Caco-2 (cell line): Measurements from ENCODE around the gene ADGRV1. TPM values are rescaled to one million over a fixed set of nuclear protein-coding genes. Genes with fewer than 3 reads are reported as not detected.

Experiments used
- BruUV-seq: library from RNA; stranded (reverse); fragments of 400-500 nt; replicated peaks from 2 replicates; lab custom pipeline; 2021; lab: Mats Ljungman, UMichigan
- CTCF ChIA-PET: fragments of 300-600 bp; sonication (Branson Sonifier 250); formaldehyde crosslinking; loops from one replicate; lab custom pipeline; 2022; ENCODE audit warnings: antibody characterized with exemption; lab: Charles Lee
- POLR2A ChIA-PET: fragments of 300-600 bp; sonication (Branson Sonifier 250); formaldehyde crosslinking; loops from one replicate; lab custom pipeline; 2022; ENCODE audit warnings: antibody characterized with exemption; lab: Charles Lee
- DNase-seq, 2 experiments: peaks; one replicate each; pipeline versions ENCODE4 v3.0.0 to v3.0.0-alpha.2; 2020 to 2022
- H3K27me3 ChIP-seq: replicated peaks from 2 replicates; pipeline ENCODE4 v1.6.0; 2011; ENCODE audit warnings: low read length; ENCODE audit not compliant: control insufficient read depth, insufficient read depth
- H3K36me3 ChIP-seq: 2 replicates; pipeline ENCODE4 v1.5.1; 2011; ENCODE audit warnings: low read length; ENCODE audit not compliant: control insufficient read depth, insufficient read depth
- H3K4me1 ChIP-seq: fragments of 250-450 bp; sonication (Bioruptor Pico); 2 replicates; pipeline ENCODE4 v1.5.1; 2020; ENCODE audit warnings: mild to moderate bottlenecking
- H3K4me3 ChIP-seq: 2 replicates; pipeline ENCODE4 v1.5.1; 2011; ENCODE audit warnings: low read depth, mild to moderate bottlenecking, control low read depth, low read length
- H3K9me3 ChIP-seq: fragments of 250-450 bp; sonication (Bioruptor Pico); 2 replicates; pipeline ENCODE4 v1.5.1; 2020; ENCODE audit warnings: mild to moderate bottlenecking, moderate library complexity
- H3K27ac Mint-ChIP-seq: one replicate; pipeline ENCODE4 v1.8.0; 2022; ENCODE audit warnings: mixed read lengths; ENCODE audit not compliant: unreplicated experiment
- H3K27me3 Mint-ChIP-seq: one replicate; pipeline ENCODE4 v1.8.0; 2022; ENCODE audit warnings: mixed read lengths; ENCODE audit not compliant: insufficient read depth, unreplicated experiment
- H3K36me3 Mint-ChIP-seq: one replicate; pipeline ENCODE4 v1.8.0; 2022; ENCODE audit warnings: mild to moderate bottlenecking, mixed read lengths; ENCODE audit not compliant: insufficient read depth, unreplicated experiment
- H3K4me1 Mint-ChIP-seq: one replicate; pipeline ENCODE4 v1.8.0; 2022; ENCODE audit warnings: low read depth, mixed read lengths; ENCODE audit not compliant: unreplicated experiment
- H3K4me3 Mint-ChIP-seq: one replicate; pipeline ENCODE4 v1.8.0; 2022; ENCODE audit warnings: mild to moderate bottlenecking, moderate library complexity, mixed read lengths; ENCODE audit not compliant: unreplicated experiment
- H3K9me3 Mint-ChIP-seq: one replicate; pipeline ENCODE4 v1.8.0; 2022; ENCODE audit warnings: mixed read lengths; ENCODE audit not compliant: unreplicated experiment
- intact Hi-C: fragments of 100-400 bp; cut with micrococcal nuclease; formaldehyde crosslinking; loops from one replicate; pipeline ENCODE4 v1.10.0; 2022; ENCODE audit not compliant: unreplicated experiment
- total RNA-seq: library from RNA; stranded (reverse); gene quantifications from 2 replicates; pipeline ENCODE4 v1.2.3, GENCODE V29; 2022
- TF ChIP-seq, protein P1 (sequence below), 2 experiments: fragments of 200-600 bp in 1 of 2; IDR thresholded peaks; 1 replicate in 1 of 2; 2 replicates in 1 of 2; pipeline versions ENCODE4 v1.5.1 to v1.8.0; 2011 to 2022; ENCODE audit warnings: antibody characterized with exemption in 1 of 2, control low read depth in 1 of 2, inconsistent platforms in 1 of 2, low read depth in 1 of 2, low read length in 1 of 2, mild to moderate bottlenecking in 1 of 2, moderate library complexity in 1 of 2; ENCODE audit not compliant: insufficient read depth in 1 of 2, severe bottlenecking in 1 of 2, unreplicated experiment in 1 of 2

Gene ADGRV1
- total RNA-seq, 1 experiment from 2014 or later = 23.2 TPM

DNA sequence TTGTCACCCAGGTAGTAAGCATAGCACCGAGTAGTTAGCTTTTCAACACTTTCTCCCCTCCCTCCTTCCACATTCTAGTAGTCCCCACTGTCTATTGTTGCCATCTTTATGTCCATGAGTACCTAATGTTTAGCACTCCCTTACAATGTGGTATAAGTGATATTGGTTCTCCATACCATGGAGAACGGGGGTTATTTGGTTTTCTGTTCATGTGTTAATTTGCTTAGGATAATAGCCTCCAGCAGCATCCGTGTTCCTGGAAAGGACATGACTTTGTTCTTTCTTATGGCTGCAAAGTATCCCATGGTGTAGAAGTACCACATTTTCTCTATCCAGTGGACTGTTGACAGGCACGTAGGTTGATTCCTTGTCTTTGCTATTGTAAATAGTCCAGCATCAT, 353.9 kb downstream of the ADGRV1 start:
- intact Hi-C loops = no loop called here
- ChIA-PET POLR2A (no interaction called here), CTCF (no interaction called here)

DNA sequence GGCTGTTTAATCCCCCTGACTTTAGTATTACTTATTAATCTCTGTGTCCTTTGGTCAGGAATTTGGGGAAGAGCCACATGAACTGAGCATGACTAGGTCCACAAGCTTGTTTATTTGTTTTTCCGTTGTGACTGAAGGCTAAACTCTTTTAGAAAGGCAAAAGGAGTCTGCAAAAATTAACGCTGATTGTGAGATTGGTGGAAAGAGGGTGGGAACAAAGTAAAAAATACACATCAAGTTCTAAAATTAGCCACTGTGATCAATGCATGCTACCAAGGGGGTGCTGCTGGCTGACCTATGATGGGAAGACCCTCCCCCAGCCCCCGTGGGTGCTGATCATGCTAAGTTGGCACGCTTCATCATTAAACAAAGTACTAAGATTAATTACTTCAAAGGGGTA, 356.8 kb downstream of the ADGRV1 start:
- H3K36me3 Mint-ChIP-seq = no peaks in the 10 kb centered on the region
- no peaks in the 10 kb centered on the region for H3K9me3 Mint-ChIP-seq
- no peak for DNase-seq
- CTCF ChIA-PET = no interaction called here
- POLR2A ChIA-PET = no interaction called here
- intact Hi-C loops = no loop called here
- H3K36me3 ChIP-seq = no peaks in the 10 kb centered on the region
- peaks cover 11% of the 10 kb centered on the region for H3K4me1 Mint-ChIP-seq
- no TSS peak for BruUV-seq
- no peak overlapping the region for H3K4me3 Mint-ChIP-seq
- H3K4me1 ChIP-seq = peaks cover 13% of the 10 kb centered on the region
- TF ChIP-seq, protein P1, sequence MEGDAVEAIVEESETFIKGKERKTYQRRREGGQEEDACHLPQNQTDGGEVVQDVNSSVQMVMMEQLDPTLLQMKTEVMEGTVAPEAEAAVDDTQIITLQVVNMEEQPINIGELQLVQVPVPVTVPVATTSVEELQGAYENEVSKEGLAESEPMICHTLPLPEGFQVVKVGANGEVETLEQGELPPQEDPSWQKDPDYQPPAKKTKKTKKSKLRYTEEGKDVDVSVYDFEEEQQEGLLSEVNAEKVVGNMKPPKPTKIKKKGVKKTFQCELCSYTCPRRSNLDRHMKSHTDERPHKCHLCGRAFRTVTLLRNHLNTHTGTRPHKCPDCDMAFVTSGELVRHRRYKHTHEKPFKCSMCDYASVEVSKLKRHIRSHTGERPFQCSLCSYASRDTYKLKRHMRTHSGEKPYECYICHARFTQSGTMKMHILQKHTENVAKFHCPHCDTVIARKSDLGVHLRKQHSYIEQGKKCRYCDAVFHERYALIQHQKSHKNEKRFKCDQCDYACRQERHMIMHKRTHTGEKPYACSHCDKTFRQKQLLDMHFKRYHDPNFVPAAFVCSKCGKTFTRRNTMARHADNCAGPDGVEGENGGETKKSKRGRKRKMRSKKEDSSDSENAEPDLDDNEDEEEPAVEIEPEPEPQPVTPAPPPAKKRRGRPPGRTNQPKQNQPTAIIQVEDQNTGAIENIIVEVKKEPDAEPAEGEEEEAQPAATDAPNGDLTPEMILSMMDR (IDR thresholded peaks at IDR 0.05; ENCODE audit: insufficient read depth in 1 of 2, low read depth in 1 of 2, low read length in 1 of 2, severe bottlenecking in 1 of 2, unreplicated experiment in 1 of 2) = no peak
- 0 out of 2 replicates have a peak, but pooled peaks cover 3% of the 10 kb centered on the region for H3K9me3 ChIP-seq
- H3K4me3 ChIP-seq = no peak overlapping the region
- no peak overlapping the region for H3K27ac Mint-ChIP-seq
- no peaks in the 10 kb centered on the region for H3K27me3 ChIP-seq
- H3K27me3 Mint-ChIP-seq = no peaks in the 10 kb centered on the region

More for the DNA sequence above, 353.9 kb downstream of the ADGRV1 start:
- no peak for DNase-seq
- no peak overlapping the region for H3K27ac Mint-ChIP-seq
- TF ChIP-seq, protein P1 (IDR thresholded peaks at IDR 0.05; ENCODE audit: insufficient read depth in 1 of 2, low read depth in 1 of 2, low read length in 1 of 2, severe bottlenecking in 1 of 2, unreplicated experiment in 1 of 2) = no peak
- no peaks in the 10 kb centered on the region for H3K27me3 Mint-ChIP-seq
- Histone ChIP-seq H3K4me1 (peaks cover 13% of the 10 kb centered on the region), H3K36me3 (no peaks in the 10 kb centered on the region), H3K9me3 (0 out of 2 replicates have a peak, but pooled peaks cover 3% of the 10 kb centered on the region), H3K27me3 (no peaks in the 10 kb centered on the region), H3K4me3 (no peak overlapping the region)
- H3K4me1 Mint-ChIP-seq = peaks cover 11% of the 10 kb centered on the region
- H3K9me3 Mint-ChIP-seq = no peaks in the 10 kb centered on the region
- BruUV-seq = no TSS peak
- H3K36me3 Mint-ChIP-seq = no peaks in the 10 kb centered on the region
- H3K4me3 Mint-ChIP-seq = no peak overlapping the region

DNA sequence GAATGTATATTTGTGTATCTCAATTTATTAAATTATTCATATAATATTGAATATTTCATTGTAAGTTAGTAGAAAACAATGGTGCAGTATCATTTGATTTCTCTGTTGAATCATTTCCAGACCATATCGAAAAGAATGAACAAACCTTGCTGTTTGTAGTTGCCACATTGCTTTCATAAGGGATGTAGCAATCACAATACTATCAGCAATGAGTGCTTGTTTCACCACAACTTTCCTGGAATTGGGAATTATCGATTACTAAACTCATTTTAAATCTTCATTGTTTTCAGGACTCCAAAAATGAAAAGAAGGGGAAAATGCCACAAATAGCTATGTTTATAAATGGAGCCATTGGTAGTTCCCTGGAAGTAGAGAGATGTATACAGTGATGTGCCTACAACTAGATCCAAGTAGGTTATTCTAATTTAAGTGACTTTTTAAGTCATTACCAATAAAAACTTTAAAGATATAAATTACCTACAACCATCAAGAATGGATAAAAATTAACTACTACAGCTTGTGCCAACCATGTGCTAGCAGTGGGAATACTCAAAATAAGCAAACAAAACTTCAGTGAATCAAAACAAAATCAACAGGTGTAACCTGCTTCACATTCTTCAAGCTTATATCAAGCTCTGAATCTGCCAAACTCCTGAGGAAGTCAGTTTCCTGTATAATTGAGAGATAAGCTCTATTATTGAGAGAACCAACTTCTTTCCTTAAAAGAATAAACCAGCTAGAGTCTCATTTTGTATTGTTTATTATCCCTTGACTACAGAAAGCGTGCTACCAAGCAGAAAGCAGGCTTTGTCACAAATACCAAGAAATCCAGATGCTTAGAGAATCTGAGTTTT, 358.6 kb downstream of the ADGRV1 start:
- no peaks in the 10 kb centered on the region for H3K9me3 Mint-ChIP-seq
- no peaks in the 10 kb centered on the region for H3K4me1 ChIP-seq
- no TSS peak for BruUV-seq
- TF ChIP-seq, protein P1 (IDR thresholded peaks at IDR 0.05; ENCODE audit: insufficient read depth in 1 of 2, low read depth in 1 of 2, low read length in 1 of 2, severe bottlenecking in 1 of 2, unreplicated experiment in 1 of 2) = no peak
- no peaks in the 10 kb centered on the region for H3K36me3 ChIP-seq
- H3K4me3 Mint-ChIP-seq = no peak overlapping the region
- ChIA-PET POLR2A (no interaction called here), CTCF (no interaction called here)
- intact Hi-C loops = no loop called here
- H3K4me3 ChIP-seq = no peak overlapping the region
- 0 out of 2 replicates have a peak, but pooled peaks cover 3% of the 10 kb centered on the region for H3K9me3 ChIP-seq
- peaks cover 5% of the 10 kb centered on the region for H3K4me1 Mint-ChIP-seq
- H3K27me3 Mint-ChIP-seq = no peaks in the 10 kb centered on the region
- H3K27me3 ChIP-seq = no peaks in the 10 kb centered on the region
- no peaks in the 10 kb centered on the region for H3K36me3 Mint-ChIP-seq
- no peak for DNase-seq
- no peak overlapping the region for H3K27ac Mint-ChIP-seq
